ENCODE measurements around the gene MFSD12.

Gene MFSD12

DNA sequence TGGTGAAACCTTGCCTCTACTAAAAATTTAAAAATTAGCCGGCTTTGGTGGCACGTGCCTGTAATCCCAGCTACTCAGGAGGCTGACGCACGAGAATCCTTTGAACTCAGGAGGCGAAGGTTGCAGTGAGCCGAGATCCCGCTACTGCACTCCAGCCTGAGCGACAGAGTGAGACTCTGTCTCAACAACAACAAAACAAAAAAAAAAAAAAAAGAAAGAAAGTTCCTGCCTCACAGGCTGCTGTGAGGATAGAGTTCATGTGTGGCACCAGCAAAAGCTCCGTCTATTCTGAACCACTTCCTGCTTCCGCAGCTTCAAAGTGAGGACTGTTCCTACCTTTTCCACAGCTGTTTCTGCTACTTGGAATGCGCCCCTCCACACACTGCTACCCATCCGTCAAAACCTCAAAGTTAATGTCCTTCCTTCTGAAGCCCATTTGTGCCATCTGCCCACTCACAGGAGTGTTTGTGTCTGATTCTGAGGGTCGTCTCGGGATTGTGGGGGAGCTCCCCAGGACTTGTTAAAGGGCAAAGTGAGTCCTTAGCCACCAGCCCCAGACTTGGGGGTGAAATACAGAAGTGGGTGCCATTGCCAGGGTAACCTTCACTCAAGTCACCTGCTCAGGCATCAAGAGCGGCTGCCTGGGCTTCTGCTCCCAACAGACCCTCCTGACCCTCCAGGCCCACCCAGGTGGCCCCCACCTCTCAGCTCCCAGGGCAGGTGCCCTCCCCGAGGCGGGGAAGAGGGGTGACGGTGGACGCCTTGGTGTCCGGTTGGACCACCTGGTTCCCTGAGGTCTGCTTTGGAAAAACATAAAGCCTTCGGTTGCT is 2.9 kb downstream of the MFSD12 start:
- H3K9me3 ChIP-seq (ENCODE audit: control insufficient read depth, insufficient read depth, low read depth, low read length) = no peaks in the 10 kb centered on the region
- H3K27ac ChIP-seq (ENCODE audit: low read depth, low read length) = no peak overlapping the region
- H3K4me1 ChIP-seq (ENCODE audit: control insufficient read depth, insufficient read depth, low read length) = peaks cover 6% of the 10 kb centered on the region; the same call in 1 of the 2 replicates
- no peak overlapping the region for H3K4me3 ChIP-seq (ENCODE audit: low read depth, low read length)
- no peaks in the 10 kb centered on the region; the same call in 1 of the 2 replicates for H3K27me3 ChIP-seq (ENCODE audit: control insufficient read depth, insufficient read depth, low read length)
- peaks cover 3% of the 10 kb centered on the region; the same call in 1 of the 2 replicates for H3K36me3 ChIP-seq (ENCODE audit: control insufficient read depth, insufficient read depth, low read length)
- no peak overlapping the region for H3K9ac ChIP-seq (ENCODE audit: low read length)

DNA sequence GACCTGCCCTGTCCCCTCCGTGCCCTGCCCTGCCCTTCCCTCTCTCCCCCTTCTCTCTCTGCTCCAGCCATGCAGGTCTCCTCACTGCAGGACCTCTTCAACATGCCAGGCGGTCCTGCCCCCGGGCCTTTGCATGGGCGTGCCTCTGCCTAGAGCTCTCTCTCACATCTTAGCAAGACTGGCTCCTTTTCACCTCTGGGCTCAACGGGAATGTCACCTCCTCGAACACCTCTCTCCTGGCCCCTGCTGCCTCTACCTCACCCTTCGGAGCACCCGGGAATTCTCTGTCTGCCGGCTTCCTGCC is 5.6 kb downstream of the MFSD12 start:
- no peak overlapping the region for H3K4me3 ChIP-seq (ENCODE audit: low read depth, low read length)
- no peak overlapping the region for H3K27ac ChIP-seq (ENCODE audit: low read depth, low read length)
- H3K9ac ChIP-seq (ENCODE audit: low read length) = no peak overlapping the region
- H3K9me3 ChIP-seq (ENCODE audit: control insufficient read depth, insufficient read depth, low read depth, low read length) = no peaks in the 10 kb centered on the region
- H3K27me3 ChIP-seq (ENCODE audit: control insufficient read depth, insufficient read depth, low read length) = no peaks in the 10 kb centered on the region; the same call in 1 of the 2 replicates
- H3K36me3 ChIP-seq (ENCODE audit: control insufficient read depth, insufficient read depth, low read length) = peaks cover 13% of the 10 kb centered on the region
- H3K4me1 ChIP-seq (ENCODE audit: control insufficient read depth, insufficient read depth, low read length) = peaks cover 6% of the 10 kb centered on the region; the same call in 1 of the 2 replicates

DNA sequence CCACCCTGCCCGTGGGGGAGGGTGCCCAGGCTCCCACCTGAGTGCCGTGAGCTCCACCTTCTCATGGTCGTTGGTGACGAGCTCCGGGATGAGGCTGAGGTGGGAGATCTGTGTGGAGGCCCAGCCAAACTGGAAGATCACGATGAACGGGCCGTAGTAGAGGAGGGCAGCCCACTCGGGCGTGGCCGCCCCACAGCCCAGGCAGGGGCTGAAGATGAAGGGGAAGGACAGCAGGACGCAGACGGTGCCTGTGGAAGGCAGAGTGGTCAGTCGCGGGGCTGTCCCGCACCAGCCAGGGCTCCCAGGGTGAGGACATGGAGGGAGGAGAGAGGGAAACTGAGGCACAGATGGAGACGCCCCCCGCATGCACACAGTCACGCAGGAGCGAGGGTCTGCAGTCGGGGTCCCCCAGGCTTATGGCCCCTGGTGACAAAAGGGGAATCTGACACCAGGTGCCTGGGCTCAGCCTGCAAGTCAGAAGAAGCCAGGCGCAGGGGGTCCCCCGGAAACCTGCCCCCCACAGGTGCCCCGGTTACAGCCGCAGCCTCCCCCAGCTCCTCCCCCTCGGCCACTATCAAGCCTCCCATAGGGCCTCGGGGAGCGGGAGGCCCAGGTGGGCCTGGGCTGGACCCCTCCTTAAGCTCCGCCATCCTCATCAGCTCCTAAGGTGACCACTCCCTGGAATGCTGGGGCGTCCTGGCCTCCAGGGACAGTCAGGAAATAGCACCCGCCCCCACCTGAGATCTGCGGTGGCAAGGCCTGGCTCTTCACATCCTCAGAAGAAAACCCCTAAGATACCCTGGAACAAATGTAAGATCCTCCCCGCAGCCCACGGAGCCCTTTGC is 6.2 kb downstream of the MFSD12 start:
- Histone ChIP-seq H3K4me1 (ENCODE audit: control insufficient read depth, insufficient read depth, low read length) (peaks cover 6% of the 10 kb centered on the region; the same call in 1 of the 2 replicates), H3K4me3 (ENCODE audit: low read depth, low read length) (no peak overlapping the region), H3K9ac (ENCODE audit: low read length) (no peak overlapping the region), H3K36me3 (ENCODE audit: control insufficient read depth, insufficient read depth, low read length) (peaks cover 17% of the 10 kb centered on the region), H3K9me3 (ENCODE audit: control insufficient read depth, insufficient read depth, low read depth, low read length) (no peaks in the 10 kb centered on the region), H3K27ac (ENCODE audit: low read depth, low read length) (no peak overlapping the region), H3K27me3 (ENCODE audit: control insufficient read depth, insufficient read depth, low read length) (no peaks in the 10 kb centered on the region)

DNA sequence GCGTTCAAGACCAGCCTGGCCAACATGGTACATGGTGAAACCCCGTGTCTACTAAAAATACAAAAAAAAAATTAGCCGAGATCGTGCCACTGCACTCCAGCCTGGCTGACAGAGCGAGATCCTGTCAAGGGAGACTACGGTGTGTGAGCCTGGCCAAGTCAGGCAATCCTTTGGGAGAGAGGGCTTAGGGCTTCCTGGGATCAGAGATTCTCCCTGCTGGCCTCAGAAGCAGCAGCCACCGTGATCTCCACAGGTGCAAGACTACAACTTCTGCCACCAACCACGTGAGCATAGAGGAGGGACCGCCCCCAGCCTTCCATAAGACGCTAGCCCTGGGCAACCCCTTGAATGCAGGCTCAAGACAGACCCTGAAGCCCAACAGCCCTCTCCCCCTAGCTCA is 7.6 kb downstream of the MFSD12 start:
- Histone ChIP-seq H3K4me3 (ENCODE audit: low read depth, low read length) (no peak overlapping the region), H3K27ac (ENCODE audit: low read depth, low read length) (no peak overlapping the region), H3K36me3 (ENCODE audit: control insufficient read depth, insufficient read depth, low read length) (peaks cover 27% of the 10 kb centered on the region), H3K9ac (ENCODE audit: low read length) (no peak overlapping the region), H3K27me3 (ENCODE audit: control insufficient read depth, insufficient read depth, low read length) (no peaks in the 10 kb centered on the region), H3K9me3 (ENCODE audit: control insufficient read depth, insufficient read depth, low read depth, low read length) (no peaks in the 10 kb centered on the region), H3K4me1 (ENCODE audit: control insufficient read depth, insufficient read depth, low read length) (peaks cover 2% of the 10 kb centered on the region; the same call in 1 of the 2 replicates)

DNA sequence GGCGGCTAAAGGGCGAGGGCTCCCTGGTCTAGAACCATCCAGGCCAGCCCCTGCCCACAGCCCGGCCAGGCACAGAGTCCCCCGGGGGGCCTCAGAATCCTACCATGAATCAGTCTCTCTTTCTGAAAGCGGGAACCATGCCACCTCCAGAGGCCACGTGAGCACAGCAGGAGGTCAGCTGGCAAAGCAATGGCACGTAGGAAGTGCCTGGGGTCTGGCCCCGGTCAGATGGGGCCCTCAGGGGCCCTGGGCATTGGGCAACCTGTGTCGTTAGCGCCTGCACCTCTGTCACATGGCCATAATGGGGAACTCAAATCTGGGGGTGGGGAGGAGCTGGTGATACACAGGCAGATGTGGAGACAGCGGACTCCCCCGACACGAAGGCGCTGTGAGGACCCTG is 8.8 kb downstream of the MFSD12 start:
- Histone ChIP-seq H3K9me3 (ENCODE audit: control insufficient read depth, insufficient read depth, low read depth, low read length) (no peaks in the 10 kb centered on the region), H3K36me3 (ENCODE audit: control insufficient read depth, insufficient read depth, low read length) (peaks cover 30% of the 10 kb centered on the region), H3K9ac (ENCODE audit: low read length) (no peak overlapping the region), H3K27me3 (ENCODE audit: control insufficient read depth, insufficient read depth, low read length) (no peaks in the 10 kb centered on the region), H3K27ac (ENCODE audit: low read depth, low read length) (no peak overlapping the region), H3K4me1 (ENCODE audit: control insufficient read depth, insufficient read depth, low read length) (peaks cover 2% of the 10 kb centered on the region; the same call in 1 of the 2 replicates), H3K4me3 (ENCODE audit: low read depth, low read length) (no peak overlapping the region)

DNA sequence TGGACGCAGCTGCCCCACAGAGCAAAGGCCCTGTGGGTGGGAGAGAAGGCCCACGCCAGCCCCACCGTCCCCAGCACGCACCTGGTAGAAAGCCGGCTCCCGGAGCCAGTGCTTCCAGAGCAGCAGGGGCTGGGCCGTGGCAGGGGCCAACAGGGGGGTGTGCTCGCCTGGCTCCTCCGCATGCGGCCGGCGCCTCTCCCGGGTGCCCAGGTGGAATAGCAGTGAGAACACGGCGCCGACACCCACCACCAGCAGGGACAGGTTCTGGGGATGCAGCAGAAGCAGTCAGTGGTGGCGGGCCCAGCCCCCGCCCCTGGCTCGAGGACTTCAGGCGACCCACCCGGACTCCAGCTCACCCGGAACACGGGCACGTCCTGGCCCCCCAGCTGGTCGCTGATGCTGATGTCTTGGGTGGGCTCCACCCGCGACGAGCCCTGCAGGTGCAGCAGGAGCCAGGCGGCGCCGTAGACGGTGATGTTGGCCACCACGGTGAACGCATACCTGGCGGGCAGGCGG is 9.6 kb downstream of the MFSD12 start:
- no peaks in the 10 kb centered on the region; the same call in 1 of the 2 replicates for H3K4me1 ChIP-seq (ENCODE audit: control insufficient read depth, insufficient read depth, low read length)
- H3K27me3 ChIP-seq (ENCODE audit: control insufficient read depth, insufficient read depth, low read length) = no peaks in the 10 kb centered on the region
- no peaks in the 10 kb centered on the region for H3K9me3 ChIP-seq (ENCODE audit: control insufficient read depth, insufficient read depth, low read depth, low read length)
- H3K36me3 ChIP-seq (ENCODE audit: control insufficient read depth, insufficient read depth, low read length) = peaks cover 30% of the 10 kb centered on the region
- no peak overlapping the region for H3K27ac ChIP-seq (ENCODE audit: low read depth, low read length)
- no peak overlapping the region for H3K9ac ChIP-seq (ENCODE audit: low read length)
- H3K4me3 ChIP-seq (ENCODE audit: low read depth, low read length) = no peak overlapping the region

DNA sequence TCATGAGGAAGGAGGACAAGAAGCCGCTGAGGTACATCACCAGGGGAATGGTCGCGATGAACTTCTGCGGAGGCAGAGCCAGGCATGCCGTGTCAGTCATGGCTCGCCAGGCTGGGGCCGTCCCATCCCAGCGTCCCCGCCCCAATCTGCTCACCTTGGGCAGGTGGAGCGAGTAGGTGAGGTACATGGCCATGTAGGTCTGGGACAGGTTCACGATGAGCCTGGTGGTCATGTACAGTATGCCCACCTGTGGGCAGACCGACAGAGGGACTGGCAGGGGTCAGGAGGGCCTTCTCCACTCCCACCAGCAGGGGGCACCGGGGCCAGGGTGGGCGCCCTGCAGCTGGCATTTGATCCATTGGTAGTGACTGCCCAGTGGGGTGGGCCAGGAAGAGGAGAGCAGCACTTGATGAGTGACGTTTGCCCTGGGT is 10.1 kb downstream of the MFSD12 start:
- Histone ChIP-seq H3K27me3 (ENCODE audit: control insufficient read depth, insufficient read depth, low read length) (no peaks in the 10 kb centered on the region), H3K27ac (ENCODE audit: low read depth, low read length) (no peak overlapping the region), H3K4me1 (ENCODE audit: control insufficient read depth, insufficient read depth, low read length) (no peaks in the 10 kb centered on the region), H3K4me3 (ENCODE audit: low read depth, low read length) (no peak overlapping the region), H3K36me3 (ENCODE audit: control insufficient read depth, insufficient read depth, low read length) (peaks cover 33% of the 10 kb centered on the region), H3K9ac (ENCODE audit: low read length) (no peak overlapping the region), H3K9me3 (ENCODE audit: control insufficient read depth, insufficient read depth, low read depth, low read length) (no peaks in the 10 kb centered on the region)

DNA sequence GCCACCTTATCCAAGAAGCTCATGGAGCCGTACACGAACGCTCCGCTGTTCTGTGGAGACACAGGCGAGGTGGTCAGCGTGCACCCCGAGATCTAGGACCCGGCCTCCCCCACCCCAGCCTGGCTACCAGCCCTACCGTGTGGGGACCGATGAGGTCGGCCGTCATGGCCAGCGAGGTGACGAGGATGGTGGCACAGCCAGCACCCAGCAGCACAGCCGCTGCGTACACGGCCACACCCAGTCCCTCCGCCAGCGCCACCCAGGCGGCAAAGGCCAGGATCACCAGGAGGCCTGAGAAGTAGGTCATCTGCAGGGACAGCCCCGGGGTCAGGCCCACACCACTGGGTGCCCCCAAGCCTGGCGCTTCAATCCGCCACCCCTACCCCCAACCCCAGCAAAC is 11.3 kb downstream of the MFSD12 start:
- Histone ChIP-seq H3K27ac (ENCODE audit: low read depth, low read length) (no peak overlapping the region), H3K9ac (ENCODE audit: low read length) (no peak overlapping the region), H3K27me3 (ENCODE audit: control insufficient read depth, insufficient read depth, low read length) (no peaks in the 10 kb centered on the region), H3K4me3 (ENCODE audit: low read depth, low read length) (no peak overlapping the region), H3K4me1 (ENCODE audit: control insufficient read depth, insufficient read depth, low read length) (no peaks in the 10 kb centered on the region), H3K9me3 (ENCODE audit: control insufficient read depth, insufficient read depth, low read depth, low read length) (no peaks in the 10 kb centered on the region), H3K36me3 (ENCODE audit: control insufficient read depth, insufficient read depth, low read length) (peaks cover 33% of the 10 kb centered on the region)

DNA sequence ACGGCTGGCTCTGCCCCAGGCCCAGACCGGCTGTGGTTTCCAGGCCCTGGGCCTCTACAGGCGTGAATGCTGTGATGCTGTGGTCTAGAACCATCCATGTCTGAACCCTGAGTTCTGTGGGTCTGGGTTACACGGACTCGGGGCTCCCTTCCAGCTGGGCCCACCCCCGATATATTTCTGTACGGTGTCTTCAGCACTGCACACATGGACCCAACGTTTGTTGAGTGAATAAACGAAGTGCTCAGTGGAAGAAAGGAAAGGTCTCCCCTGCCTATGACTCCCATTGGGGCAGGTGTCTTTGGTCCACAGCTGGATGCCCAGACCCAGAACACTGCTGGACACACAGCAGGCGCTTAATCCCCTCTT is 11.7 kb downstream of the MFSD12 start:
- Histone ChIP-seq H3K4me3 (ENCODE audit: low read depth, low read length) (no peak overlapping the region), H3K9me3 (ENCODE audit: control insufficient read depth, insufficient read depth, low read depth, low read length) (no peaks in the 10 kb centered on the region), H3K36me3 (ENCODE audit: control insufficient read depth, insufficient read depth, low read length) (peaks cover 30% of the 10 kb centered on the region), H3K27me3 (ENCODE audit: control insufficient read depth, insufficient read depth, low read length) (no peaks in the 10 kb centered on the region), H3K27ac (ENCODE audit: low read depth, low read length) (no peak overlapping the region), H3K9ac (ENCODE audit: low read length) (no peak overlapping the region), H3K4me1 (ENCODE audit: control insufficient read depth, insufficient read depth, low read length) (no peaks in the 10 kb centered on the region)

DNA sequence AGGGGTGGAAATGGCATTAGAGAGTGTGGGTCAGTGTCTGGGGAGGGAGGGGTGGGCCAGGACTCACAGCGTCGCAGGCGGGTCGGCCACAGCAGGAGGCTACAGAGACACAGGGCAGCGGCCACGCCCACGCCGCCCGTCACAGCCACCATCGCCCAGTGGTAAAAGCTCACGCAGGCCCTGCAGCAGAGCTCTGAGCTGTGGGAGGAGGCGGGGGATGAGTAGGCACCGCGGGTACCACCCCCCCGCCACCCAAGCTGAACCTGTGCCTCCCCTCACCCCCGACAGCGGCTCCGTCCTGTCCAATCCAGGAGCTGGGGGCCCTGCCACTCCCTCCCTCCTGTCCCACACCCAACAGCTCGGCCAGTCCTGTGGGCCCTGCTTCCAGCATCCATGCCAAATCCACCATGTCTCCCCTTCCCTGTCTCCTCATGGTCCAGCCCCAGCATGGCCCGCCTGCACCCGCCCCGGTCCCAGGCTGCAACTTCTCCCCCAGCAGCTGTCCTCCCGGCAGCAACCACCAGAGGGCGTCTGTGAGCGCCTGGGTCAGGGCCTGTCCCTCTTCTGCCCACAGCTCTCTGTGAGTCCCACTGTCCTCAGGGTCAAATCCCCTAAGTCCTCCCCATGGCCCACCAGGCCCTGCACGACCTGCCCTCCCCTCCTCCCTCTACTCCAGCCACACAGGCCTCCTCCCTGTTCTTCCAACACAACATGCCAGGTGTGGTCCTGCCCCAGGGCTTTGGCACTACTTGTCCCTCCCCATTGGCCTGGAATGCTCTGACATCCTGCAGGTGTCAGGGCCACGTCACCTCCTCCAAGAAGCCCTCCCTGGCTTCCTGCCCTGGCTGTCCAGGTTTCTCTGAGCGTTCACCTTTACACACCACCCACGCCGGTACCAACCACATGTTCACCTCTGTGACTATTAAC is 12.4 kb downstream of the MFSD12 start:
- no peaks in the 10 kb centered on the region for H3K4me1 ChIP-seq (ENCODE audit: control insufficient read depth, insufficient read depth, low read length)
- no peaks in the 10 kb centered on the region for H3K27me3 ChIP-seq (ENCODE audit: control insufficient read depth, insufficient read depth, low read length)
- peaks cover 30% of the 10 kb centered on the region for H3K36me3 ChIP-seq (ENCODE audit: control insufficient read depth, insufficient read depth, low read length)
- no peak overlapping the region for H3K4me3 ChIP-seq (ENCODE audit: low read depth, low read length)
- H3K9ac ChIP-seq (ENCODE audit: low read length) = no peak overlapping the region
- no peaks in the 10 kb centered on the region for H3K9me3 ChIP-seq (ENCODE audit: control insufficient read depth, insufficient read depth, low read depth, low read length)
- no peak overlapping the region for H3K27ac ChIP-seq (ENCODE audit: low read depth, low read length)

Data from HUES6 (cell line).